Osteocyte (in vitro differentiated cells): ENCODE data around the gene XRCC6. TPM values are rescaled to one million over a fixed set of nuclear protein-coding genes. Genes with fewer than 3 reads are reported as not detected.

Experiments
- DNase-seq: peaks from one replicate; pipeline ENCODE4 v3.0.0; 2021; ENCODE audit warnings: mixed read lengths; ENCODE audit not compliant: unreplicated experiment; ENCODE audit errors: extremely low spot score
- H3K27ac Mint-ChIP-seq: one replicate; pipeline ENCODE4 v1.8.0; 2021; ENCODE audit warnings: mild to moderate bottlenecking, mixed read lengths; ENCODE audit not compliant: unreplicated experiment
- H3K27me3 Mint-ChIP-seq: one replicate; pipeline ENCODE4 v1.8.0; 2021; ENCODE audit warnings: mixed read lengths; ENCODE audit not compliant: unreplicated experiment
- H3K36me3 Mint-ChIP-seq: one replicate; pipeline ENCODE4 v1.8.0; 2021; ENCODE audit warnings: mixed read lengths; ENCODE audit not compliant: unreplicated experiment
- H3K4me1 Mint-ChIP-seq: one replicate; pipeline ENCODE4 v1.8.0; 2021; ENCODE audit warnings: mixed read lengths; ENCODE audit not compliant: unreplicated experiment
- H3K4me3 Mint-ChIP-seq: one replicate; pipeline ENCODE4 v1.8.0; 2021; ENCODE audit warnings: mild to moderate bottlenecking, moderate library complexity, mixed read lengths; ENCODE audit not compliant: unreplicated experiment
- H3K9me3 Mint-ChIP-seq: one replicate; pipeline ENCODE4 v1.8.0; 2021; ENCODE audit warnings: mixed read lengths; ENCODE audit not compliant: unreplicated experiment
- total RNA-seq: library from RNA; stranded (reverse); gene quantifications from 2 replicates; pipeline ENCODE4 v1.2.1, GENCODE V29; 2021
- TF ChIP-seq, protein P1 (sequence below): fragments of 200-600 bp; sonication (generic); IDR thresholded peaks from 2 replicates; pipeline ENCODE4 v1.5.0; 2021; ENCODE audit warnings: antibody characterized with exemption, mild to moderate bottlenecking, moderate library complexity

XRCC6 gene
- total RNA-seq, 1 donor from 2014 or later, result 211 TPM

GRCh38 chr22:41598081-41598480 lies 23.0 kb upstream of the XRCC6 start:
- Mint-ChIP-seq H3K9me3 (no peaks in the 10 kb centered on the region), H3K36me3 (peaks cover 11% of the 10 kb centered on the region), H3K27ac (peak overlapping the region; percentile 65), H3K27me3 (no peaks in the 10 kb centered on the region), H3K4me3 (no peak overlapping the region), H3K4me1 (peaks cover 11% of the 10 kb centered on the region)
- TF ChIP-seq, protein P1, sequence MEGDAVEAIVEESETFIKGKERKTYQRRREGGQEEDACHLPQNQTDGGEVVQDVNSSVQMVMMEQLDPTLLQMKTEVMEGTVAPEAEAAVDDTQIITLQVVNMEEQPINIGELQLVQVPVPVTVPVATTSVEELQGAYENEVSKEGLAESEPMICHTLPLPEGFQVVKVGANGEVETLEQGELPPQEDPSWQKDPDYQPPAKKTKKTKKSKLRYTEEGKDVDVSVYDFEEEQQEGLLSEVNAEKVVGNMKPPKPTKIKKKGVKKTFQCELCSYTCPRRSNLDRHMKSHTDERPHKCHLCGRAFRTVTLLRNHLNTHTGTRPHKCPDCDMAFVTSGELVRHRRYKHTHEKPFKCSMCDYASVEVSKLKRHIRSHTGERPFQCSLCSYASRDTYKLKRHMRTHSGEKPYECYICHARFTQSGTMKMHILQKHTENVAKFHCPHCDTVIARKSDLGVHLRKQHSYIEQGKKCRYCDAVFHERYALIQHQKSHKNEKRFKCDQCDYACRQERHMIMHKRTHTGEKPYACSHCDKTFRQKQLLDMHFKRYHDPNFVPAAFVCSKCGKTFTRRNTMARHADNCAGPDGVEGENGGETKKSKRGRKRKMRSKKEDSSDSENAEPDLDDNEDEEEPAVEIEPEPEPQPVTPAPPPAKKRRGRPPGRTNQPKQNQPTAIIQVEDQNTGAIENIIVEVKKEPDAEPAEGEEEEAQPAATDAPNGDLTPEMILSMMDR, result no peak
- DNase-seq, result no peak

- no peak overlapping the region for H3K27ac Mint-ChIP-seq
- no peak for DNase-seq
- H3K4me3 Mint-ChIP-seq, result no peak overlapping the region
- no peaks in the 10 kb centered on the region for H3K9me3 Mint-ChIP-seq
- H3K36me3 Mint-ChIP-seq, result peaks cover 12% of the 10 kb centered on the region
- TF ChIP-seq, protein P1, result no peak
- no peaks in the 10 kb centered on the region for H3K27me3 Mint-ChIP-seq
- peaks cover 11% of the 10 kb centered on the region for H3K4me1 Mint-ChIP-seq
These were observed 22.0 kb upstream of the XRCC6 start for GRCh38 chr22:41598891-41599635.

- TF ChIP-seq, protein P1, result no peak
- no peak overlapping the region for H3K4me3 Mint-ChIP-seq
- peaks cover 11% of the 10 kb centered on the region for H3K4me1 Mint-ChIP-seq
- H3K36me3 Mint-ChIP-seq, result peaks cover 22% of the 10 kb centered on the region
- H3K27ac Mint-ChIP-seq, result no peak overlapping the region
- no peaks in the 10 kb centered on the region for H3K9me3 Mint-ChIP-seq
- no peaks in the 10 kb centered on the region for H3K27me3 Mint-ChIP-seq
- DNase-seq, result no peak
These were observed 20.1 kb upstream of the XRCC6 start for GRCh38 chr22:41600976-41601375.

- no peak overlapping the region for H3K27ac Mint-ChIP-seq
- no peaks in the 10 kb centered on the region for H3K4me1 Mint-ChIP-seq
- no peaks in the 10 kb centered on the region for H3K9me3 Mint-ChIP-seq
- peaks cover 26% of the 10 kb centered on the region for H3K36me3 Mint-ChIP-seq
- no peak for DNase-seq
- H3K27me3 Mint-ChIP-seq, result no peaks in the 10 kb centered on the region
- TF ChIP-seq, protein P1, result no peak
- no peak overlapping the region for H3K4me3 Mint-ChIP-seq
These were observed 17.2 kb upstream of the XRCC6 start for GRCh38 chr22:41603873-41604332.

DNA sequence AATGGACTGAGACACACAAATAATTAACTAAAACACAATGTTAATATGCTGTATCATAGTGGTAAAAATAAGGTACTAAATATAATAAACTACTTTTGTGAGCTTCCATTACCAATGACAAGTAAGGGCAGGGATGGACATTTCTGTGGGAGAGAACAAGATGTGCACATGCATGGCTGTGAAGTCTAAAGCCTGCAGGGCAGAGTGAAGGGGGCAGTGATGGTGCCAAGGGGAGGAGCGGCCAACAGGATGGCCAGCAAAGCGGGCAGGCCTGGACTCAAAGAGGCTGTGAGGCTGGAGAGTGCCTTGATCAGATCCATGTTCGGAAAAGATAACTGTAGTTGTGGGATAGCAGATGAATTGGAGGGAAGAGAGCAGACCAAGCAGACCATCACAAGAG lies 12.7 kb upstream of the XRCC6 start:
- Mint-ChIP-seq H3K4me3 (no peak overlapping the region), H3K27ac (no peak overlapping the region)

More for the DNA sequence above, 12.7 kb upstream of the XRCC6 start:
- peaks cover 14% of the 10 kb centered on the region for H3K36me3 Mint-ChIP-seq
- H3K9me3 Mint-ChIP-seq, result no peaks in the 10 kb centered on the region
- no peaks in the 10 kb centered on the region for H3K27me3 Mint-ChIP-seq
- no peak for DNase-seq
- H3K4me1 Mint-ChIP-seq, result no peaks in the 10 kb centered on the region
- TF ChIP-seq, protein P1, result no peak
